ENCODE data around the gene ZNF547.

ZNF547 gene

DNA sequence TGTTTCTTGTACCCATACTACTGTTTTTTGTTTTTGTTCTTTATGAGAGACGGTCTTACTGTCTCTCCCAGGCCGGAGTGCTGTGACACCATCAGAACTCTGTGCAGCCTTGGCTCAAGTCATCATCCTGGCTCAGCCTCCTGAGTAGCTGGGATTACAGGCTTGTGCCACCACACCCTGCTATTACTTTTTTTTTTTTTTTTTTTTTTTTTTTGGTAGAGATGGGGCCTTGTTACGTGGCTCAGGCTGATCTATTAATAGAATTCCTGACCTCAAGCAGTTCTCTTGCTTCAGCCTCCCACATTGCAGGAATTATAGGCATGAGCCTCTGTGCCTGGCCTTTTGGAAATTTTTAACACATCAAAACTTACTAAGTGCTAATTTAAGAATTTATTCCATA lies 15.2 kb upstream of the ZNF547 start:
- Histone ChIP-seq H3K4me1 (ENCODE audit: insufficient read depth, low read length, poor library complexity, severe bottlenecking) (peaks cover 12% of the 10 kb centered on the region), H3K4me3 (ENCODE audit: low read length, poor library complexity, severe bottlenecking) (no peak overlapping the region), H4K20me1 (ENCODE audit: insufficient read depth, low read length, poor library complexity, severe bottlenecking) (peaks cover 5% of the 10 kb centered on the region), H3K9me2 (replicated peaks; ENCODE audit: low read depth, low read length) (no peaks in the 10 kb centered on the region; the same call in 1 of the 2 replicates), H3K27me3 (ENCODE audit: insufficient read depth, low read length, poor library complexity, severe bottlenecking) (no peaks in the 10 kb centered on the region), H3K4me2 (ENCODE audit: low read depth, low read length, poor library complexity, severe bottlenecking) (no peak overlapping the region), H3K9me3 (ENCODE audit: insufficient read depth, low read depth, low read length) (no peaks in the 10 kb centered on the region), H3K36me3 (ENCODE audit: insufficient read depth, low read length) (no peaks in the 10 kb centered on the region), H3K9ac (ENCODE audit: low read depth, low read length, poor library complexity, severe bottlenecking) (no peak overlapping the region), H3F3A (ENCODE audit: low read depth) (no peaks in the 10 kb centered on the region), H2AFZ (ENCODE audit: low read length) (no peak overlapping the region), H3K79me2 (ENCODE audit: insufficient read depth, low read length) (peaks cover 21% of the 10 kb centered on the region)
- TF ChIP-seq, protein P1, sequence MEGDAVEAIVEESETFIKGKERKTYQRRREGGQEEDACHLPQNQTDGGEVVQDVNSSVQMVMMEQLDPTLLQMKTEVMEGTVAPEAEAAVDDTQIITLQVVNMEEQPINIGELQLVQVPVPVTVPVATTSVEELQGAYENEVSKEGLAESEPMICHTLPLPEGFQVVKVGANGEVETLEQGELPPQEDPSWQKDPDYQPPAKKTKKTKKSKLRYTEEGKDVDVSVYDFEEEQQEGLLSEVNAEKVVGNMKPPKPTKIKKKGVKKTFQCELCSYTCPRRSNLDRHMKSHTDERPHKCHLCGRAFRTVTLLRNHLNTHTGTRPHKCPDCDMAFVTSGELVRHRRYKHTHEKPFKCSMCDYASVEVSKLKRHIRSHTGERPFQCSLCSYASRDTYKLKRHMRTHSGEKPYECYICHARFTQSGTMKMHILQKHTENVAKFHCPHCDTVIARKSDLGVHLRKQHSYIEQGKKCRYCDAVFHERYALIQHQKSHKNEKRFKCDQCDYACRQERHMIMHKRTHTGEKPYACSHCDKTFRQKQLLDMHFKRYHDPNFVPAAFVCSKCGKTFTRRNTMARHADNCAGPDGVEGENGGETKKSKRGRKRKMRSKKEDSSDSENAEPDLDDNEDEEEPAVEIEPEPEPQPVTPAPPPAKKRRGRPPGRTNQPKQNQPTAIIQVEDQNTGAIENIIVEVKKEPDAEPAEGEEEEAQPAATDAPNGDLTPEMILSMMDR (conservative IDR thresholded peaks at IDR 0.05; ENCODE audit: low read length): no peak
- TF ChIP-seq EZH2phosphoT487 (IDR thresholded peaks at IDR 0.05; ENCODE audit: borderline replicate concordance): no peak

DNA sequence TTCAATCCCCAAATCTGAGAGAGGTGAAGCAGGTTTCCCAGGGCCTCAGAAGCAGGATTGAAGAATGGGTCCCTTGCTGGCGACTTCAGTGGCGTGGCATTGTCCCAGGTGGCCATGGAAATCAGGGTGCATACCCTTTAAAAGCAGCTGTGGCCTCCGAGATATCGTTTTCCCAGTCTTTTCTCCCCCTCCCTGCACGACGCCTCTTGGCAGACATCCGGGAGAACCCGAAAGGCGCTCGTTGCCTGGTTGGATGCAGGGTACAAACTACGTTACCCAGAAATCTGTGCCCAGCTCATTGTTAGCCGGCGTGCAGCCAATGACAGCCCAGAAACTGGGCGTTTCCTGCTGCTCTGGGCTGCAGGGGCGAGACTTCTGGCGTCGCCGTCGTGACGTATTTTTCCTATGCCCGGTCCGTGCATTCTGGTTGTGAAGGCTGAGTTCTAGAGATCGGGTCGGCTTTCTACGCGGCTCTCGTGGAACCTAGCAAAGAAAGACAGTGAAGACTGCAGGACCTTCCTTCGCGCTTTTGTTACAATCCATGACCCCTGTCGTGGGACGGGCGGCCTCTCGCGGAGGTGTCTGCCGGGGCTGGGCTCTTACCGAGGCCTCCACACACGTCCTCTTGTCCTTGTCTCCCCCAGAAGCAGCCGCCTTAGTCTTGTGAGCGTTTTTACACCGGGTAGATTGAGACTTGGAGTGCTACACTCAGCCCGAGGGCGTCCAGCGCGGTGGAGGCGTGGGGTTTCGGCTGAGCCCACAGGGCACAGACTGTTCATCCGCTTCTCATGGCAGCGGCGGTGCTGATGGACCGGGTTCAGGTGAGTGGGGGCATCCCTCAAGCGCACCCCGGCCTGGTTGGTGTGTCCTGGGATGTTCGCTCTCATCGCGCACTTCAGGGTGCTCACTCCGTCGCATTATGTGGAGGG lies 12.2 kb upstream of the ZNF547 start, which contains the start of gene ZNF304:
Gene ZNF304 (plus strand): TSS at position 395 of the 929 bp plus-strand sequence. CDS start 394 bp downstream, at position 789.
- peak within 1 kb of the TSS; percentile 81 for H3K4me3 ChIP-seq (ENCODE audit: low read length, poor library complexity, severe bottlenecking)
- peaks cover 5% of the 10 kb centered on the region for H4K20me1 ChIP-seq (ENCODE audit: insufficient read depth, low read length, poor library complexity, severe bottlenecking)
- no peaks in the 10 kb centered on the region; the same call in 1 of the 2 replicates for H3K9me2 ChIP-seq (replicated peaks; ENCODE audit: low read depth, low read length)
- no peaks in the 10 kb centered on the region for H3F3A ChIP-seq (ENCODE audit: low read depth)
- peak within 1 kb of the TSS; percentile 85 for H3K9ac ChIP-seq (ENCODE audit: low read depth, low read length, poor library complexity, severe bottlenecking)
- peak within 1 kb of the TSS; percentile 80 for H3K4me2 ChIP-seq (ENCODE audit: low read depth, low read length, poor library complexity, severe bottlenecking)
- H3K4me1 ChIP-seq (ENCODE audit: insufficient read depth, low read length, poor library complexity, severe bottlenecking): peaks cover 12% of the 10 kb centered on the region
- TF ChIP-seq, protein P1 (conservative IDR thresholded peaks at IDR 0.05; ENCODE audit: low read length): no peak
- no peak for TF ChIP-seq EZH2phosphoT487 (IDR thresholded peaks at IDR 0.05; ENCODE audit: borderline replicate concordance)
- peaks cover 15% of the 10 kb centered on the region; the same call in 1 of the 2 replicates for H3K36me3 ChIP-seq (ENCODE audit: insufficient read depth, low read length)
- no peaks in the 10 kb centered on the region for H3K27me3 ChIP-seq (ENCODE audit: insufficient read depth, low read length, poor library complexity, severe bottlenecking)
- H3K79me2 ChIP-seq (ENCODE audit: insufficient read depth, low read length): peaks cover 28% of the 10 kb centered on the region
- no peaks in the 10 kb centered on the region for H3K9me3 ChIP-seq (ENCODE audit: insufficient read depth, low read depth, low read length)
- H2AFZ ChIP-seq (ENCODE audit: low read length): peak within 1 kb of the TSS; percentile 98

DNA sequence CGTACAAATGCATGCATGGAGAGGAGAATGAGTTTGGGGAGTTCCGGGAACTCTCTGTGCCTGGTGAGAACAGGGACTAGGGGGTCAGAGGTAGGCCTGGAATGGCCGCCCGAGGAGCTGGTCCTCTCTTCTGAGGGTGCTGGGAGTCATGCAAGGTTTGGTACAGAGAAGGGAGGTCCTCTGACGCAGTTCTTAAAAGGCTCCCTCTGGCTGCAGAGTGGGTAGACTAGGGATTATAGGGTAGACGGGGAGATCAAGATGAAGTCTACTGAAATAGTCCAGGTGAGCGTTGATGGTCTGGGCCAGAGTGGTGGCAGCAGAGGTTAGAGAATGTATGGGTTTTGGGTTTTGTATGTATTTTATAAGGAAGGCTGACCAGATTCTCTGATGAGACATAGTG lies 11.5 kb upstream of the ZNF547 start:
- Histone ChIP-seq H2AFZ (ENCODE audit: low read length) (no peak overlapping the region), H3K4me2 (ENCODE audit: low read depth, low read length, poor library complexity, severe bottlenecking) (peak overlapping the region; percentile 79), H3K79me2 (ENCODE audit: insufficient read depth, low read length) (peaks cover 28% of the 10 kb centered on the region), H3K9ac (ENCODE audit: low read depth, low read length, poor library complexity, severe bottlenecking) (peak overlapping the region; percentile 85), H3F3A (ENCODE audit: low read depth) (no peaks in the 10 kb centered on the region), H3K36me3 (ENCODE audit: insufficient read depth, low read length) (peaks cover 22% of the 10 kb centered on the region; the same call in 1 of the 2 replicates), H4K20me1 (ENCODE audit: insufficient read depth, low read length, poor library complexity, severe bottlenecking) (peaks cover 5% of the 10 kb centered on the region), H3K27me3 (ENCODE audit: insufficient read depth, low read length, poor library complexity, severe bottlenecking) (no peaks in the 10 kb centered on the region), H3K9me2 (replicated peaks; ENCODE audit: low read depth, low read length) (no peaks in the 10 kb centered on the region; the same call in 1 of the 2 replicates), H3K4me1 (ENCODE audit: insufficient read depth, low read length, poor library complexity, severe bottlenecking) (peaks cover 12% of the 10 kb centered on the region), H3K9me3 (ENCODE audit: insufficient read depth, low read depth, low read length) (no peaks in the 10 kb centered on the region), H3K4me3 (ENCODE audit: low read length, poor library complexity, severe bottlenecking) (peak overlapping the region; percentile 81)
- TF ChIP-seq EZH2phosphoT487 (IDR thresholded peaks at IDR 0.05; ENCODE audit: borderline replicate concordance): no peak
- TF ChIP-seq, protein P1 (conservative IDR thresholded peaks at IDR 0.05; ENCODE audit: low read length): no peak

Data from Loucy (cell line).